Airway epithelial cell (primary cell): Measurements from ENCODE around the gene TECTA. TPM values are rescaled to one million over a fixed set of nuclear protein-coding genes. Genes with fewer than 3 reads are reported as not detected.

ENCODE experiments used
- total RNA-seq: library from RNA; depleted of rRNA; stranded (reverse); fragments of >200 nt; gene quantifications from 2 replicates; pipeline ENCODE4 v1.2.3, GENCODE V29; 2015

TECTA gene, protein sequence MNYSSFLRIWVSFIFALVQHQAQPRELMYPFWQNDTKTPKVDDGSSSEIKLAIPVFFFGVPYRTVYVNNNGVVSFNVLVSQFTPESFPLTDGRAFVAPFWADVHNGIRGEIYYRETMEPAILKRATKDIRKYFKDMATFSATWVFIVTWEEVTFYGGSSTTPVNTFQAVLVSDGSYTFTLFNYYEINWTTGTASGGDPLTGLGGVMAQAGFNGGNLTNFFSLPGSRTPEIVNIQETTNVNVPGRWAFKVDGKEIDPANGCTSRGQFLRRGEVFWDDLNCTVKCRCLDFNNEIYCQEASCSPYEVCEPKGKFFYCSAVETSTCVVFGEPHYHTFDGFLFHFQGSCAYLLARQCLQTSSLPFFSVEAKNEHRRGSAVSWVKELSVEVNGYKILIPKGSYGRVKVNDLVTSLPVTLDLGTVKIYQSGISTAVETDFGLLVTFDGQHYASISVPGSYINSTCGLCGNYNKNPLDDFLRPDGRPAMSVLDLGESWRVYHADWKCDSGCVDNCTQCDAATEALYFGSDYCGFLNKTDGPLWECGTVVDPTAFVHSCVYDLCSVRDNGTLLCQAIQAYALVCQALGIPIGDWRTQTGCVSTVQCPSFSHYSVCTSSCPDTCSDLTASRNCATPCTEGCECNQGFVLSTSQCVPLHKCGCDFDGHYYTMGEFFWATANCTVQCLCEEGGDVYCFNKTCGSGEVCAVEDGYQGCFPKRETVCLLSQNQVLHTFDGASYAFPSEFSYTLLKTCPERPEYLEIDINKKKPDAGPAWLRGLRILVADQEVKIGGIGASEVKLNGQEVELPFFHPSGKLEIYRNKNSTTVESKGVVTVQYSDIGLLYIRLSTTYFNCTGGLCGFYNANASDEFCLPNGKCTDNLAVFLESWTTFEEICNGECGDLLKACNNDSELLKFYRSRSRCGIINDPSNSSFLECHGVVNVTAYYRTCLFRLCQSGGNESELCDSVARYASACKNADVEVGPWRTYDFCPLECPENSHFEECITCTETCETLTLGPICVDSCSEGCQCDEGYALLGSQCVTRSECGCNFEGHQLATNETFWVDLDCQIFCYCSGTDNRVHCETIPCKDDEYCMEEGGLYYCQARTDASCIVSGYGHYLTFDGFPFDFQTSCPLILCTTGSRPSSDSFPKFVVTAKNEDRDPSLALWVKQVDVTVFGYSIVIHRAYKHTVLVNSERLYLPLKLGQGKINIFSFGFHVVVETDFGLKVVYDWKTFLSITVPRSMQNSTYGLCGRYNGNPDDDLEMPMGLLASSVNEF (N-terminal part only)
- 0.05 and 0.07 TPM in 2 replicates for total RNA-seq

DNA sequence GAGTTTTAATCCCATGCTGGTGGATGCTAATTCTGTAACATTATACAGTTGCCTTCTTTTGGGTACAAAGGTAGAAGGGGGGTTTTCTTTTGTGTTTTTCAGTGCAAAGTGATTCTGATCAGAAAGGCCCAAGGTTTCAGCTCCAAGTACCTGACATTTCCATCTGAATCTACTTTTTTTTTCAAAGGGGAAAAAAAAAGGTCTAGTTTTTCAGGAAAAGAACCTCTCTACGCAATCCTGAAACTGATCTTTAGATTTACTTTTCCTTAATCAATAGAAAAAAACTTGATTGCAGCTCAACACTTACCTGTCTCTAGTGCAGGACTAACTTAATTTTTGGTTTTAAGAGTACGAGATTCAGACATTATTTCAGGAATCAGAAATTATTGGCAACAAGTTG is at the start of gene TECTA:
TECTA (plus strand) TSS at position 301 of the 400 bp plus-strand sequence. CDS start 1,423 bp downstream, outside the sequence.

Other genes with a start within 250 kb of the TECTA start
- 3.6 and 3.8 TPM in 2 replicates for gene TBCEL, start 77.1 kb upstream of the TECTA start, total RNA-seq
- 44.1 and 61.9 TPM in 2 replicates for gene SC5D, start 191.5 kb downstream of the TECTA start, total RNA-seq